K562 (cell line): ENCODE results near the gene PPIP5K2. TPM values are rescaled to one million over a fixed set of nuclear protein-coding genes. Genes with fewer than 3 reads are reported as not detected.
A peak's percentile ranks its signal among the peaks of the same experiment; 100 is the strongest.

Experiments used
- GABPB2 ChIP-seq: fragments of 250-450 bp; sonication (Bioruptor Pico); conservative IDR thresholded peaks from 2 replicates; pipeline ENCODE4 v1.5.1; 2021; ENCODE audit warnings: mild to moderate bottlenecking
- HDAC6 ChIP-seq: IDR thresholded peaks from 2 replicates; pipeline ENCODE4 v1.6.1; 2012; ENCODE audit warnings: low read depth, mild to moderate bottlenecking, control low read depth, inconsistent platforms, low read length, moderate library complexity
- HDGF ChIP-seq: fragments of 450-650 bp; IDR thresholded peaks from 2 replicates; pipeline ENCODE4 v1.6.1; 2016
- MAFG ChIP-seq: fragments of 450-650 bp; conservative IDR thresholded peaks from 2 replicates; pipeline ENCODE4 v1.6.1; 2016; ENCODE audit warnings: missing genetic modification characterization, missing compliant biosample characterization
- NELFE ChIP-seq: IDR thresholded peaks from 2 replicates; pipeline ENCODE4 v1.6.1; 2011; ENCODE audit warnings: mild to moderate bottlenecking; ENCODE audit not compliant: insufficient read depth, insufficient read length
- POU5F1 ChIP-seq: fragments of 150-350 bp; IDR thresholded peaks from 2 replicates; pipeline ENCODE4 v1.6.1; 2014; ENCODE audit warnings: borderline replicate concordance, low read length, low read depth, mild to moderate bottlenecking; ENCODE audit not compliant: partially characterized antibody
- TCF3 ChIP-seq: sonication (generic); formaldehyde crosslinking; IDR thresholded peaks from 2 replicates; pipeline ENCODE4 v1.4.0; 2020; ENCODE audit warnings: mild to moderate bottlenecking, missing genetic modification reagents
- ZNF124 ChIP-seq: sonication (generic); formaldehyde crosslinking; IDR thresholded peaks from 2 replicates; pipeline ENCODE4 v1.8.1; 2022; ENCODE audit warnings: missing genetic modification reagents
- polyA plus RNA-seq, 8 experiments: library from polyadenylated mRNA; depleted of rRNA in 4 of 8; stranded (reverse) in 5 of 8; unstranded in 3 of 8; fragments of >200 nt; fragmentation: Nextera tagmentation in 2 of 8; fragmentation: Illumina TruSeq in 1 of 8; extraction: Ambion mirVana in 2 of 8; extraction: Trizol in 1 of 8; gene quantifications; 2 replicates each; pipeline versions ENCODE4 v1.2.1 to v1.2.3, GENCODE V29; 2011 to 2014; ENCODE audit warnings: inconsistent platforms in 1 of 8, missing spikeins in 1 of 8
- total RNA-seq, 7 experiments: library from RNA; depleted of rRNA in 6 of 7; stranded (reverse); fragments of >200 nt in 6 of 7; fragmentation: Illumina TruSeq in 2 of 7; extraction: Trizol in 2 of 7; gene quantifications; 2 replicates each; pipeline versions ENCODE4 v1.2.1 to v1.2.3, GENCODE V29; 2011 to 2021; ENCODE audit warnings: low replicate concordance in 1 of 7
- TF ChIP-seq, protein P1 (sequence below): fragments of 450-650 bp; formaldehyde crosslinking; IDR thresholded peaks from 2 replicates; pipeline ENCODE4 v1.4.0; 2022; ENCODE audit warnings: missing genetic modification characterization
- TF ChIP-seq, protein P2 (sequence below): fragments of 250-450 bp; sonication (Bioruptor Pico); IDR thresholded peaks from 2 replicates; pipeline ENCODE4 v1.5.0; 2021; ENCODE audit warnings: mild to moderate bottlenecking, moderate library complexity
- TF ChIP-seq, protein P3 (sequence below): fragments of 450-650 bp; IDR thresholded peaks from 2 replicates; pipeline ENCODE4 v1.6.1; 2016; ENCODE audit warnings: mild to moderate bottlenecking, moderate library complexity

The PPIP5K2 gene
- total and polyA plus RNA-seq, 9 of the 15 experiments (the other 6 are each of a cell fraction or from before 2014, with no cell fraction given), result 39.4 to 150 (median 99.1) TPM

DNA sequence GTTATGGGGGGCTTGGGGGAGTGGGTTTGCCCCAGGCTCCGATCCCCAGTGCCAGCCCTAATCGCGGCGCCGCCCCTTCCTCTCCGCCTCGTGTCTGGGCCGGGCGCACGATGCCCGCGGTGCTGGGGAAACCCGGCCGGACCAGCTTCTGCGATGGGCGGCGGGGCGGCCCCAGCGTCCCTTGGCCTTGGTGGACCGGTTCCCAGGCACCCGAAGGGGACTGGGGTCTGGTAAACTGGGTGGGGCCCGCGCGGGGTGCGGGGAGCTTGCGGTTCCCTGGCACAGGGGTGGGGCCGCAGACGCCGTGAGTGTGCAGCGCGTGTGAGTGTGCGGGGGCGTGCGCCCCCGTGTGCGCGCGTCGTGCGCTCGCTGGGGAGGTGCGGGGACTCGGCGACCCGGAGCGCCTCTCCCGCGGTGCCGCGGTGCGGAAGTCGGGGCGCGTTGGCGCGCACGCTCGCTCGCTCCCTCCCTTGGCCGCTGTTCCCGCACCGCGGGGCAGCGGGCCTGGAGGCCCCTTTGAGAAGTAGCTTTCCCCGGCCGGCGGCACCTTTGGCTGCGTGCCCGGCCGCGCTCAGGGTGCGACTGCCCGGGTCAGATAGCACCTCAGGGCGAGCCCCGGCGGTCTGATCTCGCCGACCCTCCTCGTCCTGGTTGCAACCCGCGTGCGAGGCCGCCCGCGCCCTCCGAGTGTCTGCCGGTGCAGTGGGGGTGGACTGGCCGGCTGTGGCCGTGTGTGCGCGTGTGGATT, 139.0 kb downstream of the PPIP5K2 start (continued):
- TF ChIP-seq ZNF124 (no peak), HDGF (no peak), TCF3 (CRISPR knock-in tag) (peak; percentile 47), HDAC6 (peak; percentile 93), MAFG (no peak), GABPB2 (CRISPR knock-in tag) (no peak), POU5F1 (no peak), NELFE (no peak)
- TF ChIP-seq, protein P1, sequence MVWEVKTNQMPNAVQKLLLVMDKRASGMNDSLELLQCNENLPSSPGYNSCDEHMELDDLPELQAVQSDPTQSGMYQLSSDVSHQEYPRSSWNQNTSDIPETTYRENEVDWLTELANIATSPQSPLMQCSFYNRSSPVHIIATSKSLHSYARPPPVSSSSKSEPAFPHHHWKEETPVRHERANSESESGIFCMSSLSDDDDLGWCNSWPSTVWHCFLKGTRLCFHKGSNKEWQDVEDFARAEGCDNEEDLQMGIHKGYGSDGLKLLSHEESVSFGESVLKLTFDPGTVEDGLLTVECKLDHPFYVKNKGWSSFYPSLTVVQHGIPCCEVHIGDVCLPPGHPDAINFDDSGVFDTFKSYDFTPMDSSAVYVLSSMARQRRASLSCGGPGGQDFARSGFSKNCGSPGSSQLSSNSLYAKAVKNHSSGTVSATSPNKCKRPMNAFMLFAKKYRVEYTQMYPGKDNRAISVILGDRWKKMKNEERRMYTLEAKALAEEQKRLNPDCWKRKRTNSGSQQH (CRISPR knock-in tag), result no peak
- TF ChIP-seq, protein P2, sequence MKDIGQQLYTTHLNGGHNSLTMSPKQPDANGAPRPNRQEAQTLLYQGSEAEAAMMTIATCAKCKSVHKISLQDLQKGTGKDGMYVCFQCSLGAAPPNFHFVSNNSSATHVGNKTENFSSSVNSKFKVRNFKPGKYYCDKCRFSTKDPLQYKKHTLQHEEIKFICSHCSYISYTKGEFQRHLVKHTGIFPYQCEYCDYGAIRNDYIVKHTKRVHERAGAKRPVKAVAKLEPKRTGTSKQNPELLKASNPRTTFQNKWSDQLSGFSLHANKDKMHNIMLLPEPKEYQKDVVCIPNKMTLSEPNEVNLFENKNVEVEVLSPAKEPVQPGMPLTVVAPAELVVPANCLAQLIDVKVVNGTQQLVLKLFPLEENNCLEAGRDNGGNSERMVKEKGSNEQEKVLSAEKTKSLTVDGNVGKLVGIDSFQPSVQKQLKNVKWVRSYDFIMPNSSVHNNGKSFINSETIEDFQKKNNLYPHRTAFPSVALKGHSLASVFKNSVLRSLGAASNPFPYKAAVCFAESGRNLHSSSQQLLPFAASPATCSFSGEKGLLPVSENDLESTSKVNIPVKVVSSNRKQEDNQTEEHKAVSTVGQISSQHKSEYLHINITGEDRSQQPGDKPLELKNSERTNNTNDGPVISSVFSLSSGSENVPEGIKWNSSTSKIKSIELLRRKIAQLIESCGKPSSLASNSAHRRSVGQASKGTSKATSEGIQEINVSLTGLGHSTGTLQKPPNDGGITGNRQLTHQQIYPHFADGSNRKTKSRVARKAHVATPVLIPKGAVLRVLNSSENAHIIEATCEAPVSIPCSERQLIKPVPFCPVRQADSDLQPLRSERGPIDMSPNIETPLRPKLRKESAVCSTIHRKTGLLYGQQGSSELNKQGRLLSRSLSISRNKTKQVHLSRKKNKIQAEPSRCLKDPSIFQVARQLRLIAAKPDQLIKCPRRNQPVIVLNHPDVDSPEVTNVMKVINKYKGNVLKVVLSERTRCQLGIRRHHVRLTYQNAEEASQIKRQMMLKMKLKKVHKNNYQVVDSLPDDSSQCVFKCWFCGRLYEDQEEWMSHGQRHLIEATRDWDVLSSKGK (CRISPR knock-in tag), result no peak
- TF ChIP-seq, protein P3, sequence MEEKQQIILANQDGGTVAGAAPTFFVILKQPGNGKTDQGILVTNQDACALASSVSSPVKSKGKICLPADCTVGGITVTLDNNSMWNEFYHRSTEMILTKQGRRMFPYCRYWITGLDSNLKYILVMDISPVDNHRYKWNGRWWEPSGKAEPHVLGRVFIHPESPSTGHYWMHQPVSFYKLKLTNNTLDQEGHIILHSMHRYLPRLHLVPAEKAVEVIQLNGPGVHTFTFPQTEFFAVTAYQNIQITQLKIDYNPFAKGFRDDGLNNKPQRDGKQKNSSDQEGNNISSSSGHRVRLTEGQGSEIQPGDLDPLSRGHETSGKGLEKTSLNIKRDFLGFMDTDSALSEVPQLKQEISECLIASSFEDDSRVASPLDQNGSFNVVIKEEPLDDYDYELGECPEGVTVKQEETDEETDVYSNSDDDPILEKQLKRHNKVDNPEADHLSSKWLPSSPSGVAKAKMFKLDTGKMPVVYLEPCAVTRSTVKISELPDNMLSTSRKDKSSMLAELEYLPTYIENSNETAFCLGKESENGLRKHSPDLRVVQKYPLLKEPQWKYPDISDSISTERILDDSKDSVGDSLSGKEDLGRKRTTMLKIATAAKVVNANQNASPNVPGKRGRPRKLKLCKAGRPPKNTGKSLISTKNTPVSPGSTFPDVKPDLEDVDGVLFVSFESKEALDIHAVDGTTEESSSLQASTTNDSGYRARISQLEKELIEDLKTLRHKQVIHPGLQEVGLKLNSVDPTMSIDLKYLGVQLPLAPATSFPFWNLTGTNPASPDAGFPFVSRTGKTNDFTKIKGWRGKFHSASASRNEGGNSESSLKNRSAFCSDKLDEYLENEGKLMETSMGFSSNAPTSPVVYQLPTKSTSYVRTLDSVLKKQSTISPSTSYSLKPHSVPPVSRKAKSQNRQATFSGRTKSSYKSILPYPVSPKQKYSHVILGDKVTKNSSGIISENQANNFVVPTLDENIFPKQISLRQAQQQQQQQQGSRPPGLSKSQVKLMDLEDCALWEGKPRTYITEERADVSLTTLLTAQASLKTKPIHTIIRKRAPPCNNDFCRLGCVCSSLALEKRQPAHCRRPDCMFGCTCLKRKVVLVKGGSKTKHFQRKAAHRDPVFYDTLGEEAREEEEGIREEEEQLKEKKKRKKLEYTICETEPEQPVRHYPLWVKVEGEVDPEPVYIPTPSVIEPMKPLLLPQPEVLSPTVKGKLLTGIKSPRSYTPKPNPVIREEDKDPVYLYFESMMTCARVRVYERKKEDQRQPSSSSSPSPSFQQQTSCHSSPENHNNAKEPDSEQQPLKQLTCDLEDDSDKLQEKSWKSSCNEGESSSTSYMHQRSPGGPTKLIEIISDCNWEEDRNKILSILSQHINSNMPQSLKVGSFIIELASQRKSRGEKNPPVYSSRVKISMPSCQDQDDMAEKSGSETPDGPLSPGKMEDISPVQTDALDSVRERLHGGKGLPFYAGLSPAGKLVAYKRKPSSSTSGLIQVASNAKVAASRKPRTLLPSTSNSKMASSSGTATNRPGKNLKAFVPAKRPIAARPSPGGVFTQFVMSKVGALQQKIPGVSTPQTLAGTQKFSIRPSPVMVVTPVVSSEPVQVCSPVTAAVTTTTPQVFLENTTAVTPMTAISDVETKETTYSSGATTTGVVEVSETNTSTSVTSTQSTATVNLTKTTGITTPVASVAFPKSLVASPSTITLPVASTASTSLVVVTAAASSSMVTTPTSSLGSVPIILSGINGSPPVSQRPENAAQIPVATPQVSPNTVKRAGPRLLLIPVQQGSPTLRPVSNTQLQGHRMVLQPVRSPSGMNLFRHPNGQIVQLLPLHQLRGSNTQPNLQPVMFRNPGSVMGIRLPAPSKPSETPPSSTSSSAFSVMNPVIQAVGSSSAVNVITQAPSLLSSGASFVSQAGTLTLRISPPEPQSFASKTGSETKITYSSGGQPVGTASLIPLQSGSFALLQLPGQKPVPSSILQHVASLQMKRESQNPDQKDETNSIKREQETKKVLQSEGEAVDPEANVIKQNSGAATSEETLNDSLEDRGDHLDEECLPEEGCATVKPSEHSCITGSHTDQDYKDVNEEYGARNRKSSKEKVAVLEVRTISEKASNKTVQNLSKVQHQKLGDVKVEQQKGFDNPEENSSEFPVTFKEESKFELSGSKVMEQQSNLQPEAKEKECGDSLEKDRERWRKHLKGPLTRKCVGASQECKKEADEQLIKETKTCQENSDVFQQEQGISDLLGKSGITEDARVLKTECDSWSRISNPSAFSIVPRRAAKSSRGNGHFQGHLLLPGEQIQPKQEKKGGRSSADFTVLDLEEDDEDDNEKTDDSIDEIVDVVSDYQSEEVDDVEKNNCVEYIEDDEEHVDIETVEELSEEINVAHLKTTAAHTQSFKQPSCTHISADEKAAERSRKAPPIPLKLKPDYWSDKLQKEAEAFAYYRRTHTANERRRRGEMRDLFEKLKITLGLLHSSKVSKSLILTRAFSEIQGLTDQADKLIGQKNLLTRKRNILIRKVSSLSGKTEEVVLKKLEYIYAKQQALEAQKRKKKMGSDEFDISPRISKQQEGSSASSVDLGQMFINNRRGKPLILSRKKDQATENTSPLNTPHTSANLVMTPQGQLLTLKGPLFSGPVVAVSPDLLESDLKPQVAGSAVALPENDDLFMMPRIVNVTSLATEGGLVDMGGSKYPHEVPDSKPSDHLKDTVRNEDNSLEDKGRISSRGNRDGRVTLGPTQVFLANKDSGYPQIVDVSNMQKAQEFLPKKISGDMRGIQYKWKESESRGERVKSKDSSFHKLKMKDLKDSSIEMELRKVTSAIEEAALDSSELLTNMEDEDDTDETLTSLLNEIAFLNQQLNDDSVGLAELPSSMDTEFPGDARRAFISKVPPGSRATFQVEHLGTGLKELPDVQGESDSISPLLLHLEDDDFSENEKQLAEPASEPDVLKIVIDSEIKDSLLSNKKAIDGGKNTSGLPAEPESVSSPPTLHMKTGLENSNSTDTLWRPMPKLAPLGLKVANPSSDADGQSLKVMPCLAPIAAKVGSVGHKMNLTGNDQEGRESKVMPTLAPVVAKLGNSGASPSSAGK, result peak; percentile 62
